Measurements from ENCODE around the gene LIPC. TPM values are rescaled to one million over a fixed set of nuclear protein-coding genes. Genes with fewer than 3 reads are reported as not detected.

LIPC gene
- total and polyA plus RNA-seq, 7 donors, result 0.36 to 3.0 (median 0.83) TPM; not detected in 2

- Histone ChIP-seq H3K4me1 (peaks cover 0 to 17% (median 2%) of the 10 kb centered on the region in 4 donors), H3K36me3 (no peaks in the 10 kb centered on the region), H3K4me3 (no peak overlapping the region), H3K27ac (no peak overlapping the region), H3K9me3 (no peaks in the 10 kb centered on the region), H3K27me3 (no peaks in the 10 kb centered on the region)
- TF ChIP-seq CTCF (IDR thresholded peaks at IDR 0.05) (no peak), POLR2AphosphoS5 (IDR thresholded peaks at IDR 0.05) (no peak), POLR2A (IDR thresholded peaks at IDR 0.05) (no peak), EP300 (IDR thresholded peaks at IDR 0.05) (no peak)
- DNase-seq, result no peak
- intact Hi-C loops (cut with DNase I), result no loop called here
- WGBS, 2 donors, result 92 to 95% methylated on average over 1 of the region's 1 CpG
Observed at GRCh38 chr15:58471348-58471747, 39.6 kb downstream of the LIPC start.

- intact Hi-C loops (cut with DNase I), result no loop called here
- no peak for DNase-seq
- Histone ChIP-seq H3K4me1 (peaks cover 0 to 17% (median 3%) of the 10 kb centered on the region in 4 donors), H3K36me3 (no peaks in the 10 kb centered on the region), H3K27me3 (no peaks in the 10 kb centered on the region), H3K27ac (no peak overlapping the region), H3K9me3 (no peaks in the 10 kb centered on the region), H3K4me3 (no peak overlapping the region)
- TF ChIP-seq CTCF (IDR thresholded peaks at IDR 0.05) (no peak), POLR2AphosphoS5 (IDR thresholded peaks at IDR 0.05) (no peak), EP300 (IDR thresholded peaks at IDR 0.05) (no peak), POLR2A (IDR thresholded peaks at IDR 0.05) (no peak)
- WGBS, 2 donors, result 95 to 96% methylated on average over 4 of the region's 4 CpGs
Observed at GRCh38 chr15:58472221-58472620, 40.4 kb downstream of the LIPC start.

- intact Hi-C loops (cut with DNase I), result no loop called here
- no peak overlapping the region for H3K4me3 ChIP-seq
- TF ChIP-seq POLR2AphosphoS5 (IDR thresholded peaks at IDR 0.05) (no peak), EP300 (IDR thresholded peaks at IDR 0.05) (no peak), CTCF (IDR thresholded peaks at IDR 0.05) (no peak), POLR2A (IDR thresholded peaks at IDR 0.05) (no peak)
- no peaks in the 10 kb centered on the region for H3K9me3 ChIP-seq
- WGBS, 2 donors, result 52 to 84% methylated on average over 8 of the region's 8 CpGs
- DNase-seq, result no peak
- H3K4me1 ChIP-seq, result peaks cover 0 to 17% (median 4%) of the 10 kb centered on the region in 4 donors
- no peaks in the 10 kb centered on the region for H3K36me3 ChIP-seq
- H3K27me3 ChIP-seq, result no peaks in the 10 kb centered on the region
- H3K27ac ChIP-seq, result no peak overlapping the region
Observed at GRCh38 chr15:58472821-58473581, 41.2 kb downstream of the LIPC start.

GRCh38 chr15:58473724-58474123, 41.9 kb downstream of the LIPC start:
- H3K9me3 ChIP-seq, result no peaks in the 10 kb centered on the region
- no peaks in the 10 kb centered on the region for H3K36me3 ChIP-seq
- no peak overlapping the region for H3K4me3 ChIP-seq
- TF ChIP-seq POLR2AphosphoS5 (IDR thresholded peaks at IDR 0.05) (no peak), POLR2A (IDR thresholded peaks at IDR 0.05) (no peak), CTCF (IDR thresholded peaks at IDR 0.05) (no peak), EP300 (IDR thresholded peaks at IDR 0.05) (no peak)
- intact Hi-C loops (cut with DNase I), result no loop called here
- no peak overlapping the region for H3K27ac ChIP-seq
- WGBS, 2 donors, result 59 to 88% methylated on average over 2 of the region's 2 CpGs
- no peak for DNase-seq
- H3K4me1 ChIP-seq, result peaks cover 0 to 17% (median 4%) of the 10 kb centered on the region in 4 donors
- no peaks in the 10 kb centered on the region for H3K27me3 ChIP-seq

All from sigmoid colon (tissue), 7 donors.